GM11168 (cell line): ENCODE data around the gene DNAJC7.
"Not testable (repeated sequence)": the region's sequence is repeated elsewhere in the genome, so short reads cannot be mapped to it uniquely, and the experiment has no call there.

Experiments
- in situ Hi-C: fragments of 300-500 bp; cut with MboI; formaldehyde crosslinking; loops from one replicate; pipeline ENCODE4 v1.12.0; 2022; ENCODE audit warnings: low sequenced_read_pairs; ENCODE audit not compliant: unreplicated experiment

DNAJC7 gene

GRCh38 chr17:41931715-41932114, 85.5 kb downstream of the DNAJC7 start:
- in situ Hi-C loops, result not testable (repeated sequence)

- in situ Hi-C loops, result not testable (repeated sequence)
These were observed 86.4 kb downstream of the DNAJC7 start for GRCh38 chr17:41930833-41931156.

GRCh38 chr17:41930009-41930832, 87.0 kb downstream of the DNAJC7 start, which contains the start of gene ODAD4:
Gene ODAD4 (plus strand): TSS chr17:41930617. CDS start chr17:41930724, 107 bp downstream.
- in situ Hi-C loops, result no loop called here

GRCh38 chr17:41928693-41929251, 88.5 kb downstream of the DNAJC7 start:
- in situ Hi-C loops, result no loop called here
